Spleen (tissue), 11 donors: Measurements from ENCODE around the gene GET3. TPM values are rescaled to one million over a fixed set of nuclear protein-coding genes. Genes with fewer than 3 reads are reported as not detected.

Experiments used
- DNase-seq: peaks from one replicate; pipeline ENCODE4 v3.0.0-alpha.2; 2020
- H3K27ac ChIP-seq, 8 donors: fragments of 200-600 bp; sonication (generic) in 7 of 8; 1 replicate in 4 of 8; 2 replicates in 4 of 8; pipeline versions ENCODE4 v1.5.0 to v1.8.0; 2016 to 2021; ENCODE audit warnings: inconsistent platforms in 4 of 8, mild to moderate bottlenecking in 4 of 8, moderate library complexity in 1 of 8
- H3K27me3 ChIP-seq, 7 donors: fragments of 200-600 bp; sonication (generic) in 6 of 7; replicated peaks in 1 of 7; 1 replicate in 4 of 7; 2 replicates in 3 of 7; pipeline versions ENCODE4 v1.5.0 to v1.8.0; 2016 to 2021; ENCODE audit warnings: inconsistent platforms in 3 of 7, mild to moderate bottlenecking in 1 of 7
- H3K36me3 ChIP-seq, 6 donors: fragments of 200-600 bp; sonication (generic) in 5 of 6; 1 replicate in 4 of 6; 2 replicates in 2 of 6; pipeline versions ENCODE4 v1.5.0 to v1.8.0; 2016 to 2021; ENCODE audit warnings: inconsistent platforms in 2 of 6
- H3K4me1 ChIP-seq, 6 donors: fragments of 200-600 bp; sonication (generic) in 5 of 6; 1 replicate in 3 of 6; 2 replicates in 3 of 6; pipeline versions ENCODE4 v1.5.0 to v1.8.0; 2016 to 2021; ENCODE audit warnings: inconsistent platforms in 3 of 6
- H3K4me3 ChIP-seq, 8 donors: fragments of 200-600 bp; sonication (generic) in 7 of 8; 1 replicate in 4 of 8; 2 replicates in 4 of 8; pipeline versions ENCODE4 v1.5.0 to v1.8.0; 2016 to 2021; ENCODE audit warnings: inconsistent platforms in 4 of 8, mild to moderate bottlenecking in 4 of 8, moderate library complexity in 2 of 8
- H3K9me3 ChIP-seq, 8 donors: fragments of 200-600 bp; sonication (generic) in 7 of 8; 1 replicate in 4 of 8; 2 replicates in 4 of 8; pipeline versions ENCODE4 v1.5.0 to v1.8.0; 2016 to 2021; ENCODE audit warnings: inconsistent platforms in 4 of 8
- CTCF ChIP-seq, 11 experiments: fragments of 200-600 bp in 7 of 11; fragments of 450-650 bp in 4 of 11; sonication (generic) in 4 of 11; IDR thresholded peaks in 8 of 11; conservative IDR thresholded peaks in 3 of 11; 1 replicate in 7 of 11; 2 replicates in 4 of 11; pipeline versions ENCODE4 v1.4.0 to v1.8.0; 2016 to 2021; ENCODE audit warnings: antibody characterized with exemption in 11 of 11, inconsistent platforms in 4 of 11, mild to moderate bottlenecking in 1 of 11
- POLR2A ChIP-seq, 3 donors: fragments of 450-650 bp; IDR thresholded peaks; one replicate each; pipeline ENCODE4 v1.5.1; 2017; ENCODE audit warnings: antibody characterized with exemption in 3 of 3, mild to moderate bottlenecking in 1 of 3
- POLR2AphosphoS5 ChIP-seq, 3 donors: sonication (generic); formaldehyde crosslinking; IDR thresholded peaks; one replicate each; pipeline ENCODE4 v1.5.1; 2017; ENCODE audit warnings: antibody characterized with exemption in 3 of 3
- WGBS, 5 donors: extraction: QIAGEN DNeasy Blood & Tissue Kit in 3 of 5; methylation state at CpG; one replicate each; pipeline versions ENCODE4 v1.1.5 to v1.1.7; 2013 to 2018; 5-methylcytosine and 5-hydroxymethylcytosine counted together
- intact Hi-C: fragments of 100-400 bp; cut with DNase I; formaldehyde crosslinking; loops from one replicate; pipeline ENCODE4 v1.15.0; 2023; ENCODE audit warnings: low total_unique reads
- polyA plus RNA-seq, 3 donors: library from polyadenylated mRNA; stranded (reverse); fragments of 200-250 nt; gene quantifications; one replicate each; pipeline ENCODE4 v1.2.1, GENCODE V29; 2013
- total RNA-seq, 7 donors: library from RNA; depleted of rRNA in 3 of 7; stranded (reverse); fragments of >200 nt in 3 of 7; fragmentation: NEBNext Ultra II Directional in 4 of 7; extraction: Animal tissue kit (Norgen Biotek cat#: 25700) in 4 of 7; gene quantifications; one replicate each; pipeline versions ENCODE4 v1.1.0 to v1.2.1, GENCODE V29; 2016 to 2021
- donor health status: healthy with polysubstance abuse.
- donor health status: DM: no; HTN: no; CAD: no; lungs with moderate emphysema.
- donor health status: DM: no; HTN: no; CAD: no.
- donor health status: Bipolar disorder and iron deficiency.
- donor health status: healthy.
- donor health status: DM: no; HTN: no; CAD: no.
- donor health status: DM: yes; HTN: yes; CAD: no.

Gene GET3
- total and polyA plus RNA-seq, 10 donors: 32.7 to 68.0 (median 41.2) TPM

- Histone ChIP-seq H3K27me3 (no peaks in the 10 kb centered on the region), H3K4me3 (no peak overlapping the region), H3K4me1 (peaks cover 0 to 18% (median 7%) of the 10 kb centered on the region in 6 donors), H3K27ac (no peak overlapping the region), H3K9me3 (no peaks in the 10 kb centered on the region), H3K36me3 (peaks cover 0 to 83% (median 66%) of the 10 kb centered on the region in 6 donors)
- 89 to 96% (median 92%) methylated on average over 22 to 33 of the region's 33 CpGs for WGBS, 5 donors
- intact Hi-C loops: no loop called here
- DNase-seq: no peak
- TF ChIP-seq CTCF (IDR thresholded peaks at IDR 0.05 in 8 of 11, conservative IDR thresholded peaks at IDR 0.05 in 3 of 11): no peak
- TF ChIP-seq POLR2AphosphoS5 (IDR thresholded peaks at IDR 0.05): peak in 2 of 3 donors; percentile 28 to 67
- no peak for TF ChIP-seq POLR2A (IDR thresholded peaks at IDR 0.05)
These were observed 35.6 kb upstream of the GET3 start for GRCh38 chr19:12701596-12702282.

GRCh38 chr19:12703046-12703445 is 34.3 kb upstream of the GET3 start:
- no peaks in the 10 kb centered on the region for H3K27me3 ChIP-seq
- intact Hi-C loops: no loop called here
- no peaks in the 10 kb centered on the region for H3K9me3 ChIP-seq
- no peak for TF ChIP-seq POLR2AphosphoS5 (IDR thresholded peaks at IDR 0.05)
- TF ChIP-seq POLR2A (IDR thresholded peaks at IDR 0.05): no peak
- TF ChIP-seq CTCF (IDR thresholded peaks at IDR 0.05 in 8 of 11, conservative IDR thresholded peaks at IDR 0.05 in 3 of 11): no peak
- H3K36me3 ChIP-seq: peaks cover 0 to 96% (median 78%) of the 10 kb centered on the region in 6 donors
- DNase-seq: no peak
- H3K4me3 ChIP-seq: no peak overlapping the region
- WGBS, 5 donors: 72 to 88% (median 79%) methylated on average over 9 of the region's 9 CpGs
- H3K4me1 ChIP-seq: peaks cover 0 to 6% (median 0%) of the 10 kb centered on the region in 6 donors
- no peak overlapping the region for H3K27ac ChIP-seq

GRCh38 chr19:12705169-12705568 is 32.1 kb upstream of the GET3 start:
- Histone ChIP-seq H3K27ac (no peak overlapping the region), H3K27me3 (no peaks in the 10 kb centered on the region), H3K36me3 (peaks cover 2 to 100% (median 97%) of the 10 kb centered on the region in 6 donors), H3K4me1 (no peaks in the 10 kb centered on the region), H3K4me3 (no peak overlapping the region), H3K9me3 (no peaks in the 10 kb centered on the region)
- no peak for DNase-seq
- WGBS, 5 donors: 94 to 97% (median 95%) methylated on average over 11 to 13 of the region's 13 CpGs
- intact Hi-C loops: no loop called here
- TF ChIP-seq POLR2AphosphoS5 (IDR thresholded peaks at IDR 0.05): peak in 1 of 3 donors; percentile 13
- no peak for TF ChIP-seq POLR2A (IDR thresholded peaks at IDR 0.05)
- TF ChIP-seq CTCF (IDR thresholded peaks at IDR 0.05 in 8 of 11, conservative IDR thresholded peaks at IDR 0.05 in 3 of 11): no peak

GRCh38 chr19:12705654-12706331 is 31.5 kb upstream of the GET3 start:
- H3K4me3 ChIP-seq: no peak overlapping the region
- WGBS, 5 donors: 93 to 95% (median 95%) methylated on average over 15 to 29 of the region's 29 CpGs
- no peaks in the 10 kb centered on the region for H3K9me3 ChIP-seq
- intact Hi-C loops: no loop called here
- H3K4me1 ChIP-seq: no peaks in the 10 kb centered on the region
- peaks cover 2 to 100% (median 97%) of the 10 kb centered on the region in 6 donors for H3K36me3 ChIP-seq
- H3K27ac ChIP-seq: no peak overlapping the region
- no peak for TF ChIP-seq POLR2A (IDR thresholded peaks at IDR 0.05)
- no peak for TF ChIP-seq CTCF (IDR thresholded peaks at IDR 0.05 in 8 of 11, conservative IDR thresholded peaks at IDR 0.05 in 3 of 11)
- no peak for TF ChIP-seq POLR2AphosphoS5 (IDR thresholded peaks at IDR 0.05)
- no peaks in the 10 kb centered on the region for H3K27me3 ChIP-seq
- DNase-seq: no peak
